ENCODE results near the gene ATOX1. TPM values are rescaled to one million over a fixed set of nuclear protein-coding genes. Genes with fewer than 3 reads are reported as not detected.

The ATOX1 gene
- total and polyA plus RNA-seq, 9 of the 15 experiments (the other 6 are each of a cell fraction or from before 2014, with no cell fraction given): 59.2 to 318 (median 86.2) TPM

- no TSS peak for BruUV-seq (replicated peaks)
- intact Hi-C loops (cut with micrococcal nuclease): no loop called here
- ATAC-seq (no peak), DNase-seq (ENCODE audit: extremely low read depth in 1 of 4, low spot score in 3 of 4) (no peak), FAIRE-seq (no peak)
- H3K4me1 ChIP-seq (replicated peaks in 1 of 2; ENCODE audit: control insufficient read depth in 2 of 2, insufficient read depth in 2 of 2, low read length in 2 of 2): no peaks in the 10 kb centered on the region; a peak in 1 of 5 replicates
- H3K4me3 ChIP-seq: no peak overlapping the region
- H3K27me3 ChIP-seq (ENCODE audit: control insufficient read depth in 2 of 2, insufficient read depth in 2 of 2, low read length in 2 of 2): no peaks in the 10 kb centered on the region
- H3K9me1 ChIP-seq (ENCODE audit: control insufficient read depth, insufficient read depth, low read length): no peaks in the 10 kb centered on the region
- ChIA-PET POLR2A (no interaction called here), CTCF (ENCODE audit: low intra/inter-chr PET ratio) (no interaction called here)
- H3K4me2 ChIP-seq (ENCODE audit: insufficient read depth, low read length): no peak overlapping the region
- H4K20me1 ChIP-seq (replicated peaks; ENCODE audit: control insufficient read depth, insufficient read depth, low read length): no peaks in the 10 kb centered on the region
- no peaks in the 10 kb centered on the region for H3K79me2 ChIP-seq (ENCODE audit: control insufficient read depth, insufficient read depth, low read length)
- H2AFZ ChIP-seq (ENCODE audit: low read depth, low read length): no peak overlapping the region
- H3K9me3 ChIP-seq (replicated peaks; ENCODE audit: control insufficient read depth, insufficient read depth, low read depth, low read length): no peaks in the 10 kb centered on the region
- WGBS (ENCODE audit: insufficient coverage, low coverage, missing lambda C conversion rate): 61% methylated on average over 3 of the region's 3 CpGs
- in situ Hi-C loops (cut with MboI): no loop called here
- H3K36me3 ChIP-seq (ENCODE audit: control insufficient read depth, insufficient read depth, low read length): no peaks in the 10 kb centered on the region
- no peak overlapping the region for H3K27ac ChIP-seq (ENCODE audit: extremely low read depth, low read depth, low read length)
- no peak overlapping the region for H3K9ac ChIP-seq (ENCODE audit: insufficient read depth in 1 of 2, low read depth in 2 of 2, low read length in 2 of 2)
- TF ChIP-seq SPI1 (IDR thresholded peaks at IDR 0.05; ENCODE audit: borderline replicate concordance, low read depth, low read length) (no peak), MNT (conservative IDR thresholded peaks at IDR 0.05) (no peak), TAF9B (IDR thresholded peaks at IDR 0.05; ENCODE audit: partially characterized antibody) (no peak), GTF2F1 (IDR thresholded peaks at IDR 0.05; ENCODE audit: low read depth, low read length) (no peak), ZNF740 (CRISPR knock-in tag; IDR thresholded peaks at IDR 0.05) (no peak), ZNF740 (tag; IDR thresholded peaks at IDR 0.05) (no peak), MBD1 (CRISPR knock-in tag; IDR thresholded peaks at IDR 0.05) (no peak), CBX3 (IDR thresholded peaks at IDR 0.05; ENCODE audit: borderline replicate concordance in 1 of 2, low read length in 2 of 2) (no peak), MIER1 (IDR thresholded peaks at IDR 0.05; ENCODE audit: low read depth) (no peak), POLR2H (tag; IDR thresholded peaks at IDR 0.05; ENCODE audit: low read depth) (no peak), NR1H2 (CRISPR knock-in tag; IDR thresholded peaks at IDR 0.05) (no peak), ZNF75A (CRISPR knock-in tag; IDR thresholded peaks at IDR 0.05) (no peak), XRCC3 (IDR thresholded peaks at IDR 0.05) (no peak), HMGXB4 (CRISPR knock-in tag; IDR thresholded peaks at IDR 0.05) (no peak), MAFG (tag; conservative IDR thresholded peaks at IDR 0.05) (no peak), RNF219 (CRISPR knock-in tag; IDR thresholded peaks at IDR 0.05) (no peak)
These were observed 24.4 kb downstream of the ATOX1 start for GRCh38 chr5:151734064-151734408.
